ENCODE results near the gene GABRB3.

Gene GABRB3

DNA sequence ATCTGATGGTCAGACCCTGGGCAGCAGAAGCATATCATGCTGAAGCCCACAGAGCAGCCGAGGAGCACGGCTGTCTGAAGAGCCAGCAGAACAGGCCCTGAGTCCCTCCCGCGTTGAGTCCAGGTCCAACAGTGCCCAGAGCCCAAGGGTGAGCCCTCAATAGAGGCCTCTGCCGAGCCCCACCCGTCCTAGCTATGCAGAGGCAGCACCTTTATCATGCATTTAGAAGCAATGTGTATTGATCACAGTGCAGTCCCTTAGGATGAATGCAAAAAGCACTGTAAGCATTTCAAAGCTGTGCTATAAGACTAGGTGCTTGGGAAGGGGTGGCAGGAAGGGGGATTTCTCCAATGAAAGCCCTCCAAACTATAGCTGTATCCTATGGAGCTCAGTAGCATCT, 208.5 kb downstream of the GABRB3 start:
- in situ Hi-C loops (cut with MboI; ENCODE audit: low pct_unique_long_range_greater_than_20kb, low sequenced_read_pairs, unreplicated experiment) = no loop called here
- TF ChIP-seq, protein P1, sequence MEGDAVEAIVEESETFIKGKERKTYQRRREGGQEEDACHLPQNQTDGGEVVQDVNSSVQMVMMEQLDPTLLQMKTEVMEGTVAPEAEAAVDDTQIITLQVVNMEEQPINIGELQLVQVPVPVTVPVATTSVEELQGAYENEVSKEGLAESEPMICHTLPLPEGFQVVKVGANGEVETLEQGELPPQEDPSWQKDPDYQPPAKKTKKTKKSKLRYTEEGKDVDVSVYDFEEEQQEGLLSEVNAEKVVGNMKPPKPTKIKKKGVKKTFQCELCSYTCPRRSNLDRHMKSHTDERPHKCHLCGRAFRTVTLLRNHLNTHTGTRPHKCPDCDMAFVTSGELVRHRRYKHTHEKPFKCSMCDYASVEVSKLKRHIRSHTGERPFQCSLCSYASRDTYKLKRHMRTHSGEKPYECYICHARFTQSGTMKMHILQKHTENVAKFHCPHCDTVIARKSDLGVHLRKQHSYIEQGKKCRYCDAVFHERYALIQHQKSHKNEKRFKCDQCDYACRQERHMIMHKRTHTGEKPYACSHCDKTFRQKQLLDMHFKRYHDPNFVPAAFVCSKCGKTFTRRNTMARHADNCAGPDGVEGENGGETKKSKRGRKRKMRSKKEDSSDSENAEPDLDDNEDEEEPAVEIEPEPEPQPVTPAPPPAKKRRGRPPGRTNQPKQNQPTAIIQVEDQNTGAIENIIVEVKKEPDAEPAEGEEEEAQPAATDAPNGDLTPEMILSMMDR (IDR thresholded peaks at IDR 0.05; ENCODE audit: extremely low read depth, insufficient read depth, missing control alignments) = no peak
- no peak for DNase-seq (ENCODE audit: low spot score)

DNA sequence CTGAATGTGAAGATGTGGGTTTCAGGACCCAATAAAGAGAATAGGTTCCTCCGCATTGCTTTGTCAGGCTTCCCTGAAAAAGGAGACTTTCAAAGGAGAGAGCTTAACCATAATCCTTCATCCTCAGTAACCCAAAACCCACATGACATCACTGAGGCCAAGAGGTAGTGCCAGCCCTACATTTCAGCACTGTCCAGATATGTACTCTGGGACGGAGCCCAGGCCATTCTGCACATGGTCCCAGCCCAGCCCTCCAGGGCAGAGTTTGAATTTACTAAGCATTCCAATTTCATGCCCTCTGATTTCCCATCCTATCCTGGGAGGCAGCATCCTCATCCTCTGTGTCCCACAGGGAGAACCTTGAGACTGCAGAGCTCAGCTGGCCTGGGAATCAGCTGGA, 210.5 kb downstream of the GABRB3 start:
- TF ChIP-seq, protein P1 (IDR thresholded peaks at IDR 0.05; ENCODE audit: extremely low read depth, insufficient read depth, missing control alignments) = no peak
- no peak for DNase-seq (ENCODE audit: low spot score)
- in situ Hi-C loops (cut with MboI; ENCODE audit: low pct_unique_long_range_greater_than_20kb, low sequenced_read_pairs, unreplicated experiment) = no loop called here

DNA sequence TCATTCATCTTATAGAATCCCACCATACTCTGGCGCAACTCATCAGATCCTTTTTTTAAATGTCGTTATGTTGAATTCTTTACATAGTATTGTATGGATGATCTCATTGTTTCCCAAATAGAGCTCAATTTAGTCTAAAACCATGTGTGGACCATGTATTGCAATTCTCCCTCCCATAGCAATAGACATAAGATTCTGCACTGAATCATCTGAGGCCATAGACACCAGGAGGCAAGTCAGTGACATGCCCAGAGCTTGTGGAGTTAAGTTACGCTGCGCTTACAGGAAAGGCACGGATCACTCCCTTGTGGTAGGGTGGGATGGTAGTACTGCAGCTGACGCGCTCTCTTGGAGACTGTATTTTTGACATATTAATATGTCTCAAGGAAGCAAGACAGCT, 211.0 kb downstream of the GABRB3 start:
- DNase-seq (ENCODE audit: low spot score) = no peak
- TF ChIP-seq, protein P1 (IDR thresholded peaks at IDR 0.05; ENCODE audit: extremely low read depth, insufficient read depth, missing control alignments) = no peak
- in situ Hi-C loops (cut with MboI; ENCODE audit: low pct_unique_long_range_greater_than_20kb, low sequenced_read_pairs, unreplicated experiment) = no loop called here

DNA sequence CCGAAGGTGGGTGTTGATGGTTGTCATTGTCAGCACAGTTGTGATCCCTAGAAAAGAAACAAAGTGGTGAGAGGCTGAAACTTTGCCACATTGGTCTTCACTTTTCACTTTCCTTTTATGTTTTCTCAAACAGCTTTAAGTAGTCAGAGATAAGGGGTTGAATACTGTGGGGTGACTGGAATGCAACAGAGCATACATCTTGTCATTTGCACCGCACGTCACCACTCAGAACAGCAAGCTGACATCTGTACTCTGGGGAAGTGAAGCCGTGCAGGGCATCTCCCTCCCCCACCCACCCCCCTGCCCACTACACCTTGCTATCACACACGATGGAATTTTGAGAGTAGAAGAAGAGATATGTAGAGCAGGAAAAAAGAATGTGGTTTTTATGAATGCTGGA, 211.7 kb downstream of the GABRB3 start:
- in situ Hi-C loops (cut with MboI; ENCODE audit: low pct_unique_long_range_greater_than_20kb, low sequenced_read_pairs, unreplicated experiment) = no loop called here
- no peak for DNase-seq (ENCODE audit: low spot score)
- TF ChIP-seq, protein P1 (IDR thresholded peaks at IDR 0.05; ENCODE audit: extremely low read depth, insufficient read depth, missing control alignments) = no peak

DNA sequence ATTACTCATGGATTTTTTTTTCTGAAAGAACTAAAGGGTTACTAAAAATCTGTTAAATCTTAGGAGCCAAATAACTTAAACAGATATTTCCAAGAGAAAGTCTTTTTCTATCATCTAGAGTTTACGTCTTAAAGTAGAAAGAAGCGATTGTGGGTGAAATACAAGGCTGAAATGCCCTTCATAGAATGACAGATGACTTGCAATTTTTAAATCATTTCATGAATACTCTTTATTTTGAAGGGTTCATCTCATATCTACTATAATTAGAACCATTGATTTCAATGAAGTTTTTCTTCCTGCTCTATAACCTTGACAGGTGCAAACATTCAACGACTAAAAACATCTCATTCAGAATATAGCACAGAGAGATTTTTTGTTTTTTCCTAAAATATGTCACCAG, 217.0 kb downstream of the GABRB3 start:
- DNase-seq (ENCODE audit: low spot score) = no peak
- TF ChIP-seq, protein P1 (IDR thresholded peaks at IDR 0.05; ENCODE audit: extremely low read depth, insufficient read depth, missing control alignments) = no peak
- in situ Hi-C loops (cut with MboI; ENCODE audit: low pct_unique_long_range_greater_than_20kb, low sequenced_read_pairs, unreplicated experiment) = no loop called here

DNA sequence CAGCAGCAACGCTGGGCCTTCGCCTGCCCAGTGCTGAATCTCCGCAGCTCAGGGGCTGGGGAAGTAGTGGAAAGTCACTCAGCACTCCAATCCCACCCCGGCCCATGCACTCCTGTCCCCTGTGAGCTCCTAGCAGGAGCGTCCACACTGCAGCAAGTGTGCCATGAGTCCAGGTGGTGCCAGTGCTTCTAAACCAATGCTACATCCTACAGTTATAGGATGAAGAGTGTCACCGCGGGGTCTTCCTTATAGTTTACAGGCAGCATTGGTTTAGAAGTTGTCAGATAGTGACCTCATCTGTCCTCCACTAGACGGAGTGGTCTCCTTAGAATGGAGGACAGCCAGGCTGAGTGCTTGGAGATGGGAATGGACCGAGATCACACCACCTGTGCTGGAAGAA, 221.4 kb downstream of the GABRB3 start:
- no peak for DNase-seq (ENCODE audit: low spot score)
- TF ChIP-seq, protein P1 (IDR thresholded peaks at IDR 0.05; ENCODE audit: extremely low read depth, insufficient read depth, missing control alignments) = no peak

DNA sequence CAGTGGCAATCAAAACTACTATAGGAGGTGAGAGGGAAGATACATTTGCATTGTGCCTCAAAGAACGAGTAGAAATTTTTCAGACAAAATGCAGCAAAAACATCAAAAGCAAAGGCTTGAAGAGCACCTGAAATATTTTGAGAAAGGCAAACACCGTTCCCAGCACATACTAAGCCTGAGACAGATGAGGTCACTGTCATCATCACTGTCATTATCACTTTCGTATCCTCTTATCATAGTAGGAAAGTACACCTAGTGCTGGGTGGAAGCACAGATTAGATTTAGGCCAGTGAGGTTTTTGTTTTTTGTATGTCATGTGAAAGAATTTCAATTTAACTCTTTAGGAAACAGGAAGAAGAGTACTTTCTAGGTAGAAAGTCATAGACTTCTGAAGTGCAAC, 222.0 kb downstream of the GABRB3 start:
- in situ Hi-C loops (cut with MboI; ENCODE audit: low pct_unique_long_range_greater_than_20kb, low sequenced_read_pairs, unreplicated experiment) = no loop called here
- TF ChIP-seq, protein P1 (IDR thresholded peaks at IDR 0.05; ENCODE audit: extremely low read depth, insufficient read depth, missing control alignments) = no peak
- DNase-seq (ENCODE audit: low spot score) = no peak

More for the DNA sequence above, 221.4 kb downstream of the GABRB3 start:
- in situ Hi-C loops (cut with MboI; ENCODE audit: low pct_unique_long_range_greater_than_20kb, low sequenced_read_pairs, unreplicated experiment) = no loop called here
